Measurements from ENCODE around the gene DGCR8.

DNA sequence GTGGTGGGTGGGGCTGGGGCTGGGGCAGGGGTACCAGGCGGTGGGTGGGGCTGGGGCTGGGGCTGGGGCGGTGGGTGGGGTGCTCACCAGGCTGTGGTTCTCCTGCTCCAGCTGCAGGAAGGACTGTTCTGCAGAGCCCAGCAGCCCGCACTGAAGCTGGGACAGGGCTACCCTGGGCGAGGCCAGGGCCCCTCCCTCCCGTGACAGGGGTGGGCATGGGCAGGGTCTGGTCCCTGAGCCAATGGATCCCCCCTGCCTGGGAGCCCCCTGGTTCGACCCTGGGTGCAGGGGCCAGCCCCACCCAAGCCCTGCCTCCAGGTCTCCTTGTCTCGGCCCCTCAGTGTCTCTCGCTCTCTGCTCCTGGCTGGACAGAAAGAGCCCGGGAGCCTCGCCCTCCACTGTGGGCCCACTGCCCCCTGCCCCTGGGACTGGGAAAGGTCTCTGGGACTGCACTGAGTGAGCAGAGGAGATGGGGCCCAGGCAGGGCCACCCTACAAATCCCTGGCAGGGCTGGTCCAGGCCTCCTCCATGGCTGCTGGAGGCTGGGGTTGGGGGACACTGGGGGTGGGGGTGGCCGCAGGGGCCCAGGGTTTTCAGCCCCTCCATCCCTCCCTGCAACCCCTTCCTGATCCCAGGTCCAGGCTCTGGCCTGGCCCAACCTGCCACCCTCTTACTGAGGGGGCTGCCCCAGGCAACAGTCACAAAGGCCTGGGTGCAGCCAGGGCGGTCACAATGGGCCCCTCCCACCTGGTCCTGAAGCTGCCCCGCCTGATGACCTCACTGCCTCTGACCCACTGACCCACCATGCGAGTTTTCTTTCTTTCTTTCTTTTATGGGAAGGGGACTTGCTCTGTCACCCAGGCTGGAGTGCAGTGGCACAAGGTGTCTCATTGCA lies 70.6 kb downstream of the DGCR8 start, which contains the start of gene CCDC188:
- TF ChIP-seq POLR2AphosphoS5 (IDR thresholded peaks at IDR 0.05): no peak
- TF ChIP-seq, protein P1, sequence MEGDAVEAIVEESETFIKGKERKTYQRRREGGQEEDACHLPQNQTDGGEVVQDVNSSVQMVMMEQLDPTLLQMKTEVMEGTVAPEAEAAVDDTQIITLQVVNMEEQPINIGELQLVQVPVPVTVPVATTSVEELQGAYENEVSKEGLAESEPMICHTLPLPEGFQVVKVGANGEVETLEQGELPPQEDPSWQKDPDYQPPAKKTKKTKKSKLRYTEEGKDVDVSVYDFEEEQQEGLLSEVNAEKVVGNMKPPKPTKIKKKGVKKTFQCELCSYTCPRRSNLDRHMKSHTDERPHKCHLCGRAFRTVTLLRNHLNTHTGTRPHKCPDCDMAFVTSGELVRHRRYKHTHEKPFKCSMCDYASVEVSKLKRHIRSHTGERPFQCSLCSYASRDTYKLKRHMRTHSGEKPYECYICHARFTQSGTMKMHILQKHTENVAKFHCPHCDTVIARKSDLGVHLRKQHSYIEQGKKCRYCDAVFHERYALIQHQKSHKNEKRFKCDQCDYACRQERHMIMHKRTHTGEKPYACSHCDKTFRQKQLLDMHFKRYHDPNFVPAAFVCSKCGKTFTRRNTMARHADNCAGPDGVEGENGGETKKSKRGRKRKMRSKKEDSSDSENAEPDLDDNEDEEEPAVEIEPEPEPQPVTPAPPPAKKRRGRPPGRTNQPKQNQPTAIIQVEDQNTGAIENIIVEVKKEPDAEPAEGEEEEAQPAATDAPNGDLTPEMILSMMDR (IDR thresholded peaks at IDR 0.05 in 8 of 11, conservative IDR thresholded peaks at IDR 0.05 in 3 of 11): no peak
- no peak for TF ChIP-seq POLR2A (IDR thresholded peaks at IDR 0.05)

All from spleen (tissue), 7 donors.